Measurements from ENCODE around the gene PDE10A. TPM values are rescaled to one million over a fixed set of nuclear protein-coding genes. Genes with fewer than 3 reads are reported as not detected.

PDE10A gene
- total and polyA plus RNA-seq, 9 donors, result 5.9 to 344 (median 88.7) TPM

- Histone ChIP-seq H3K27me3 (no peaks in the 10 kb centered on the region), H3K36me3 (no peaks in the 10 kb centered on the region), H3K4me3 (no peak overlapping the region), H3K27ac (no peak overlapping the region), H3K4me1 (ENCODE audit: insufficient read depth) (no peaks in the 10 kb centered on the region), H3K9me3 (no peaks in the 10 kb centered on the region)
- intact Hi-C loops (cut with DNase I), result no loop called here
- WGBS, 3 donors, result 89 to 94% (median 93%) methylated on average over 6 of the region's 6 CpGs
- TF ChIP-seq POLR2A (IDR thresholded peaks at IDR 0.05) (no peak), CTCF (IDR thresholded peaks at IDR 0.05) (no peak), EP300 (IDR thresholded peaks at IDR 0.05) (no peak)
- DNase-seq, result no peak
Observed at GRCh38 chr6:165458134-165458533, 204.9 kb downstream of the PDE10A start.

GRCh38 chr6:165456286-165456685 lies 206.8 kb downstream of the PDE10A start:
- Histone ChIP-seq H3K9me3 (no peaks in the 10 kb centered on the region), H3K4me3 (no peak overlapping the region), H3K36me3 (no peaks in the 10 kb centered on the region), H3K27ac (no peak overlapping the region), H3K4me1 (ENCODE audit: insufficient read depth) (no peaks in the 10 kb centered on the region), H3K27me3 (no peaks in the 10 kb centered on the region)
- 8 to 14% (median 10%) methylated on average over 3 of the region's 3 CpGs for WGBS, 3 donors
- TF ChIP-seq POLR2A (IDR thresholded peaks at IDR 0.05) (no peak), EP300 (IDR thresholded peaks at IDR 0.05) (no peak)
- DNase-seq, result no peak
- intact Hi-C loops (cut with DNase I), result no loop called here

- intact Hi-C loops (cut with DNase I), result no loop called here
- 87 to 95% (median 89%) methylated on average over 3 of the region's 3 CpGs for WGBS, 3 donors
- DNase-seq, result no peak
- Histone ChIP-seq H3K4me1 (ENCODE audit: insufficient read depth) (no peaks in the 10 kb centered on the region), H3K27me3 (no peaks in the 10 kb centered on the region), H3K36me3 (no peaks in the 10 kb centered on the region), H3K27ac (no peak overlapping the region), H3K4me3 (no peak overlapping the region), H3K9me3 (no peaks in the 10 kb centered on the region)
- TF ChIP-seq EP300 (IDR thresholded peaks at IDR 0.05) (no peak), CTCF (IDR thresholded peaks at IDR 0.05) (no peak), POLR2A (IDR thresholded peaks at IDR 0.05) (no peak)
Observed at GRCh38 chr6:165455488-165455887, 207.6 kb downstream of the PDE10A start.

- intact Hi-C loops (cut with DNase I), result no loop called here
- DNase-seq, result no peak
- Histone ChIP-seq H3K4me3 (no peak overlapping the region), H3K9me3 (no peaks in the 10 kb centered on the region), H3K27me3 (no peaks in the 10 kb centered on the region), H3K4me1 (ENCODE audit: insufficient read depth) (no peaks in the 10 kb centered on the region), H3K36me3 (no peaks in the 10 kb centered on the region), H3K27ac (no peak overlapping the region)
- TF ChIP-seq POLR2A (IDR thresholded peaks at IDR 0.05) (no peak), CTCF (IDR thresholded peaks at IDR 0.05) (no peak), EP300 (IDR thresholded peaks at IDR 0.05) (no peak)
- WGBS, 3 donors, result 91 to 95% (median 92%) methylated on average over 2 of the region's 2 CpGs
Observed at GRCh38 chr6:165453395-165453794, 209.6 kb downstream of the PDE10A start.

- WGBS, 3 donors, result 94 to 100% (median 97%) methylated on average over 2 of the region's 2 CpGs
Observed at GRCh38 chr6:165451838-165452237, 211.2 kb downstream of the PDE10A start.

More at GRCh38 chr6:165451838-165452237, 211.2 kb downstream of the PDE10A start:
- no peaks in the 10 kb centered on the region for H3K9me3 ChIP-seq
- no peaks in the 10 kb centered on the region for H3K4me1 ChIP-seq (ENCODE audit: insufficient read depth)
- no peak for DNase-seq
- no peak overlapping the region for H3K4me3 ChIP-seq
- no peaks in the 10 kb centered on the region for H3K27me3 ChIP-seq
- intact Hi-C loops (cut with DNase I), result no loop called here
- no peak for TF ChIP-seq CTCF (IDR thresholded peaks at IDR 0.05)
- TF ChIP-seq EP300 (IDR thresholded peaks at IDR 0.05), result no peak
- no peak for TF ChIP-seq POLR2A (IDR thresholded peaks at IDR 0.05)
- H3K27ac ChIP-seq, result no peak overlapping the region
- H3K36me3 ChIP-seq, result no peaks in the 10 kb centered on the region

All from ovary (tissue), 9 donors.